ENCODE data around the gene DRC3.
A peak's percentile ranks its signal among the peaks of the same experiment; 100 is the strongest.

DNA sequence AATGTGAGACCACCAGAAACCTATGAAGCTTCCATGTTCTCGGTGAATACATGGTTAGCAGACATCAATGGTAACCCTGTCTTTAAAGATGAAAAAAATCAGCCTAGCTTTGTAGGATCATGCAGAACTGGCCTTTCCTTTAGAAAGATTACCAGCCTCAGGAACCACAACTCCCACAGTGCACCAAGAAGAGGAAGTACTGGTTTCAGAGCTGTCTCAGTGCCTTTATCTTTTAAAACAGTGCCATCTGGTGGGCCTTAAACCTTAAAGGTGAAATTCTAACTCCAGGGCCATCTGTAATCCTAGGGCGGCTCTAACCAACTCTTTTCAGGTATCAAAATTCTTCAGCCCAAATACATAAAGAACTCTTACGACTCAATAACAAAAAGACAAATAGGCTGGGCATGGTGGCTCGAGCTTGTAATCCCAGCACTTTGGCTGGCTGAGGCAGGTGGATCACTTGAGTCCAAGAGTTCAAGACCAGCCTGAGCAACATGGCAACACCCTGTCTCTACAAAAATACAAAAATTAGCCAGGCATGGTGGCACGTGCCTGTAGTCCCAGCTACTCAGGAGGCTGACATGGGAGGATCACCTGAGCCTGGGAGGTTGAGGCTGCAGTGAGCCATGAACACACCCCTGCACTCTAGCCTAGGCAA lies 60.9 kb downstream of the DRC3 start:
- TF ChIP-seq, protein P1, sequence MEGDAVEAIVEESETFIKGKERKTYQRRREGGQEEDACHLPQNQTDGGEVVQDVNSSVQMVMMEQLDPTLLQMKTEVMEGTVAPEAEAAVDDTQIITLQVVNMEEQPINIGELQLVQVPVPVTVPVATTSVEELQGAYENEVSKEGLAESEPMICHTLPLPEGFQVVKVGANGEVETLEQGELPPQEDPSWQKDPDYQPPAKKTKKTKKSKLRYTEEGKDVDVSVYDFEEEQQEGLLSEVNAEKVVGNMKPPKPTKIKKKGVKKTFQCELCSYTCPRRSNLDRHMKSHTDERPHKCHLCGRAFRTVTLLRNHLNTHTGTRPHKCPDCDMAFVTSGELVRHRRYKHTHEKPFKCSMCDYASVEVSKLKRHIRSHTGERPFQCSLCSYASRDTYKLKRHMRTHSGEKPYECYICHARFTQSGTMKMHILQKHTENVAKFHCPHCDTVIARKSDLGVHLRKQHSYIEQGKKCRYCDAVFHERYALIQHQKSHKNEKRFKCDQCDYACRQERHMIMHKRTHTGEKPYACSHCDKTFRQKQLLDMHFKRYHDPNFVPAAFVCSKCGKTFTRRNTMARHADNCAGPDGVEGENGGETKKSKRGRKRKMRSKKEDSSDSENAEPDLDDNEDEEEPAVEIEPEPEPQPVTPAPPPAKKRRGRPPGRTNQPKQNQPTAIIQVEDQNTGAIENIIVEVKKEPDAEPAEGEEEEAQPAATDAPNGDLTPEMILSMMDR (IDR thresholded peaks at IDR 0.05; ENCODE audit: poor library complexity): peak; percentile 81
- TF ChIP-seq EZH2 (IDR thresholded peaks at IDR 0.05; ENCODE audit: borderline replicate concordance) (no peak), EZH2phosphoT487 (IDR thresholded peaks at IDR 0.05; ENCODE audit: low read depth, severe bottlenecking, unreplicated experiment) (no peak)
